ENCODE measurements around the gene PPP1R3F. TPM values are rescaled to one million over a fixed set of nuclear protein-coding genes. Genes with fewer than 3 reads are reported as not detected.
A peak's percentile ranks its signal among the peaks of the same experiment; 100 is the strongest.

Gene PPP1R3F
- polyA plus RNA-seq (2013, experiment 1 of 2), result 2.3 TPM
- 2.0 TPM for polyA plus RNA-seq (2013, experiment 2 of 2)

- Histone ChIP-seq H3K27ac (ENCODE audit: low read depth, low read length) (peak within 1 kb of the TSS; percentile 84), H3K4me3 (ENCODE audit: low read length) (peak within 1 kb of the TSS; percentile 62), H3K79me2 (ENCODE audit: control insufficient read depth, insufficient read depth, low read length) (peaks cover 11% of the 10 kb centered on the region), H3K27me3 (ENCODE audit: insufficient read depth, low read length, poor library complexity) (no peaks in the 10 kb centered on the region), H3K4ac (ENCODE audit: low read depth, low read length) (peak within 1 kb of the TSS; percentile 56), H4K5ac (ENCODE audit: low read length) (no peak within 1 kb of the TSS), H3K36me3 (ENCODE audit: control insufficient read depth, insufficient read depth, low read length) (no peaks in the 10 kb centered on the region), H2BK15ac (replicated peaks; ENCODE audit: low read depth) (no peak within 1 kb of the TSS), H3K56ac (ENCODE audit: low read length) (peak within 1 kb of the TSS; percentile 94), H2AK5ac (ENCODE audit: low read length) (no peak within 1 kb of the TSS), H3K18ac (ENCODE audit: low read length) (peak within 1 kb of the TSS; percentile 77), H3K23ac (ENCODE audit: low read length) (no peak within 1 kb of the TSS), H2BK5ac (ENCODE audit: low read length) (peak within 1 kb of the TSS; percentile 55), H2BK120ac (ENCODE audit: low read depth, low read length) (no peak within 1 kb of the TSS), H3K9ac (ENCODE audit: low read length) (peak within 1 kb of the TSS; percentile 86), H3K4me1 (ENCODE audit: control insufficient read depth, low read depth, low read length) (no peaks in the 10 kb centered on the region), H3K79me1 (ENCODE audit: low read length) (peaks cover 4% of the 10 kb centered on the region), H4K8ac (ENCODE audit: low read depth, low read length) (peak within 1 kb of the TSS; percentile 79), H3K4me2 (ENCODE audit: low read length) (peak within 1 kb of the TSS; percentile 71)
- WGBS (ENCODE audit: extremely low coverage, insufficient coverage, low lambda C conversion rate), result no CpG with 5 or more reads among the region's 70 CpGs
- no peak for DNase-seq
These were observed at the start of gene PPP1R3F for GRCh38 chrX:49269767-49270248. PPP1R3F (plus strand) TSS chrX:49269793; CDS start chrX:49269870, 77 bp downstream.

- H4K5ac ChIP-seq (ENCODE audit: low read length), result no peak overlapping the region
- no peak overlapping the region for H3K56ac ChIP-seq (ENCODE audit: low read length)
- no peak overlapping the region for H2BK120ac ChIP-seq (ENCODE audit: low read depth, low read length)
- no peaks in the 10 kb centered on the region for H3K27me3 ChIP-seq (ENCODE audit: insufficient read depth, low read length, poor library complexity)
- DNase-seq, result no peak
- no peak overlapping the region for H2AK5ac ChIP-seq (ENCODE audit: low read length)
- no peak overlapping the region for H3K4ac ChIP-seq (ENCODE audit: low read depth, low read length)
- H3K79me1 ChIP-seq (ENCODE audit: low read length), result no peaks in the 10 kb centered on the region
- H4K8ac ChIP-seq (ENCODE audit: low read depth, low read length), result no peak overlapping the region
- H3K18ac ChIP-seq (ENCODE audit: low read length), result no peak overlapping the region
- no peak overlapping the region for H3K4me3 ChIP-seq (ENCODE audit: low read length)
- no peaks in the 10 kb centered on the region for H3K79me2 ChIP-seq (ENCODE audit: control insufficient read depth, insufficient read depth, low read length)
- no peaks in the 10 kb centered on the region for H3K4me1 ChIP-seq (ENCODE audit: control insufficient read depth, low read depth, low read length)
- no peak overlapping the region for H3K27ac ChIP-seq (ENCODE audit: low read depth, low read length)
- no peak overlapping the region for H3K23ac ChIP-seq (ENCODE audit: low read length)
- no peak overlapping the region for H2BK5ac ChIP-seq (ENCODE audit: low read length)
- H3K9ac ChIP-seq (ENCODE audit: low read length), result no peak overlapping the region
- H2BK15ac ChIP-seq (replicated peaks; ENCODE audit: low read depth), result no peak overlapping the region
- H3K4me2 ChIP-seq (ENCODE audit: low read length), result no peak overlapping the region
- no peaks in the 10 kb centered on the region for H3K36me3 ChIP-seq (ENCODE audit: control insufficient read depth, insufficient read depth, low read length)
These were observed 49.5 kb upstream of the PPP1R3F start for GRCh38 chrX:49220100-49220499.

- WGBS (ENCODE audit: extremely low coverage, insufficient coverage, low lambda C conversion rate), result no CpG with 5 or more reads among the region's 2 CpGs
These were observed 47.7 kb upstream of the PPP1R3F start for GRCh38 chrX:49221868-49222267.

GRCh38 chrX:49225858-49226257, 43.7 kb upstream of the PPP1R3F start:
- H2BK5ac ChIP-seq (ENCODE audit: low read length), result no peak overlapping the region
- H3K23ac ChIP-seq (ENCODE audit: low read length), result no peak overlapping the region
- no peak overlapping the region for H3K4me2 ChIP-seq (ENCODE audit: low read length)
- H3K27me3 ChIP-seq (ENCODE audit: insufficient read depth, low read length, poor library complexity), result no peaks in the 10 kb centered on the region
- no peak overlapping the region for H3K56ac ChIP-seq (ENCODE audit: low read length)
- no peak overlapping the region for H2AK5ac ChIP-seq (ENCODE audit: low read length)
- no peak overlapping the region for H3K27ac ChIP-seq (ENCODE audit: low read depth, low read length)
- no peak overlapping the region for H4K5ac ChIP-seq (ENCODE audit: low read length)
- no peak overlapping the region for H3K4me3 ChIP-seq (ENCODE audit: low read length)
- H3K4me1 ChIP-seq (ENCODE audit: control insufficient read depth, low read depth, low read length), result no peaks in the 10 kb centered on the region
- no peak overlapping the region for H3K9ac ChIP-seq (ENCODE audit: low read length)
- no peaks in the 10 kb centered on the region for H3K36me3 ChIP-seq (ENCODE audit: control insufficient read depth, insufficient read depth, low read length)
- no CpG with 5 or more reads among the region's 14 CpGs for WGBS (ENCODE audit: extremely low coverage, insufficient coverage, low lambda C conversion rate)
- H3K79me2 ChIP-seq (ENCODE audit: control insufficient read depth, insufficient read depth, low read length), result no peaks in the 10 kb centered on the region
- no peak overlapping the region for H3K4ac ChIP-seq (ENCODE audit: low read depth, low read length)
- no peak for DNase-seq
- H2BK120ac ChIP-seq (ENCODE audit: low read depth, low read length), result no peak overlapping the region
- no peak overlapping the region for H2BK15ac ChIP-seq (replicated peaks; ENCODE audit: low read depth)
- H3K18ac ChIP-seq (ENCODE audit: low read length), result no peak overlapping the region
- no peak overlapping the region for H4K8ac ChIP-seq (ENCODE audit: low read depth, low read length)
- H3K79me1 ChIP-seq (ENCODE audit: low read length), result no peaks in the 10 kb centered on the region

More at GRCh38 chrX:49221868-49222267, 47.7 kb upstream of the PPP1R3F start:
- no peak overlapping the region for H3K4me3 ChIP-seq (ENCODE audit: low read length)
- no peak overlapping the region for H3K27ac ChIP-seq (ENCODE audit: low read depth, low read length)
- no peaks in the 10 kb centered on the region for H3K36me3 ChIP-seq (ENCODE audit: control insufficient read depth, insufficient read depth, low read length)
- H3K23ac ChIP-seq (ENCODE audit: low read length), result no peak overlapping the region
- no peak overlapping the region for H3K18ac ChIP-seq (ENCODE audit: low read length)
- H3K4ac ChIP-seq (ENCODE audit: low read depth, low read length), result no peak overlapping the region
- no peak overlapping the region for H2BK5ac ChIP-seq (ENCODE audit: low read length)
- no peaks in the 10 kb centered on the region for H3K4me1 ChIP-seq (ENCODE audit: control insufficient read depth, low read depth, low read length)
- no peaks in the 10 kb centered on the region for H3K79me1 ChIP-seq (ENCODE audit: low read length)
- no peak overlapping the region for H4K5ac ChIP-seq (ENCODE audit: low read length)
- no peak overlapping the region for H4K8ac ChIP-seq (ENCODE audit: low read depth, low read length)
- no peak overlapping the region for H2BK120ac ChIP-seq (ENCODE audit: low read depth, low read length)
- DNase-seq, result no peak
- no peaks in the 10 kb centered on the region for H3K27me3 ChIP-seq (ENCODE audit: insufficient read depth, low read length, poor library complexity)
- H2BK15ac ChIP-seq (replicated peaks; ENCODE audit: low read depth), result no peak overlapping the region
- H3K4me2 ChIP-seq (ENCODE audit: low read length), result no peak overlapping the region
- no peaks in the 10 kb centered on the region for H3K79me2 ChIP-seq (ENCODE audit: control insufficient read depth, insufficient read depth, low read length)
- no peak overlapping the region for H2AK5ac ChIP-seq (ENCODE audit: low read length)
- no peak overlapping the region for H3K56ac ChIP-seq (ENCODE audit: low read length)
- H3K9ac ChIP-seq (ENCODE audit: low read length), result no peak overlapping the region

- H2AK5ac ChIP-seq (ENCODE audit: low read length), result no peak overlapping the region
- no peak overlapping the region for H3K56ac ChIP-seq (ENCODE audit: low read length)
- H3K36me3 ChIP-seq (ENCODE audit: control insufficient read depth, insufficient read depth, low read length), result no peaks in the 10 kb centered on the region
- H2BK5ac ChIP-seq (ENCODE audit: low read length), result no peak overlapping the region
- WGBS (ENCODE audit: extremely low coverage, insufficient coverage, low lambda C conversion rate), result no CpG with 5 or more reads among the region's 9 CpGs
- DNase-seq, result no peak
- no peak overlapping the region for H3K4me3 ChIP-seq (ENCODE audit: low read length)
- no peak overlapping the region for H3K4me2 ChIP-seq (ENCODE audit: low read length)
- H4K5ac ChIP-seq (ENCODE audit: low read length), result no peak overlapping the region
- H2BK120ac ChIP-seq (ENCODE audit: low read depth, low read length), result no peak overlapping the region
- no peak overlapping the region for H3K4ac ChIP-seq (ENCODE audit: low read depth, low read length)
- H3K23ac ChIP-seq (ENCODE audit: low read length), result no peak overlapping the region
- no peaks in the 10 kb centered on the region for H3K79me2 ChIP-seq (ENCODE audit: control insufficient read depth, insufficient read depth, low read length)
- no peaks in the 10 kb centered on the region for H3K27me3 ChIP-seq (ENCODE audit: insufficient read depth, low read length, poor library complexity)
- no peaks in the 10 kb centered on the region for H3K79me1 ChIP-seq (ENCODE audit: low read length)
- no peak overlapping the region for H2BK15ac ChIP-seq (replicated peaks; ENCODE audit: low read depth)
- no peak overlapping the region for H3K18ac ChIP-seq (ENCODE audit: low read length)
- H4K8ac ChIP-seq (ENCODE audit: low read depth, low read length), result no peak overlapping the region
- no peak overlapping the region for H3K27ac ChIP-seq (ENCODE audit: low read depth, low read length)
- no peak overlapping the region for H3K9ac ChIP-seq (ENCODE audit: low read length)
- no peaks in the 10 kb centered on the region for H3K4me1 ChIP-seq (ENCODE audit: control insufficient read depth, low read depth, low read length)
These were observed 42.6 kb upstream of the PPP1R3F start for GRCh38 chrX:49226946-49227345.

- no CpG with 5 or more reads among the region's 2 CpGs for WGBS (ENCODE audit: extremely low coverage, insufficient coverage, low lambda C conversion rate)
These were observed 41.9 kb upstream of the PPP1R3F start for GRCh38 chrX:49227726-49228125.

More at GRCh38 chrX:49227726-49228125, 41.9 kb upstream of the PPP1R3F start:
- Histone ChIP-seq H3K9ac (ENCODE audit: low read length) (no peak overlapping the region), H3K27me3 (ENCODE audit: insufficient read depth, low read length, poor library complexity) (no peaks in the 10 kb centered on the region), H4K8ac (ENCODE audit: low read depth, low read length) (no peak overlapping the region), H3K4me3 (ENCODE audit: low read length) (no peak overlapping the region), H3K18ac (ENCODE audit: low read length) (no peak overlapping the region), H2BK120ac (ENCODE audit: low read depth, low read length) (no peak overlapping the region), H3K56ac (ENCODE audit: low read length) (no peak overlapping the region), H3K4ac (ENCODE audit: low read depth, low read length) (no peak overlapping the region), H4K5ac (ENCODE audit: low read length) (no peak overlapping the region), H2BK15ac (replicated peaks; ENCODE audit: low read depth) (no peak overlapping the region), H2BK5ac (ENCODE audit: low read length) (no peak overlapping the region), H3K4me1 (ENCODE audit: control insufficient read depth, low read depth, low read length) (no peaks in the 10 kb centered on the region), H3K79me2 (ENCODE audit: control insufficient read depth, insufficient read depth, low read length) (no peaks in the 10 kb centered on the region), H3K4me2 (ENCODE audit: low read length) (no peak overlapping the region), H3K27ac (ENCODE audit: low read depth, low read length) (no peak overlapping the region), H2AK5ac (ENCODE audit: low read length) (no peak overlapping the region), H3K36me3 (ENCODE audit: control insufficient read depth, insufficient read depth, low read length) (no peaks in the 10 kb centered on the region), H3K23ac (ENCODE audit: low read length) (no peak overlapping the region), H3K79me1 (ENCODE audit: low read length) (no peaks in the 10 kb centered on the region)
- no peak for DNase-seq

Data from mesendoderm (in vitro differentiated cells).